ENCODE data around the gene ANKH.
"Not testable (repeated sequence)": the region's sequence is repeated elsewhere in the genome, so short reads cannot be mapped to it uniquely, and the experiment has no call there.

The ANKH gene

GRCh38 chr5:14871214-14872069 is at the start of gene ANKH:
Gene ANKH, minus strand, starts transcription at chr5:14871778. Its CDS starts 331 bp downstream, at chr5:14871447.
- peak; percentile 81 to 85 for DNase-seq

GRCh38 chr5:14920121-14920520 is 48.5 kb upstream of the ANKH start:
- DNase-seq: no peak

- DNase-seq: not testable (repeated sequence)
These were observed 47.5 kb upstream of the ANKH start for GRCh38 chr5:14919106-14919505.

- DNase-seq: no peak
These were observed 46.1 kb upstream of the ANKH start for GRCh38 chr5:14917719-14918118.

- DNase-seq: no peak
These were observed 43.8 kb upstream of the ANKH start for GRCh38 chr5:14915291-14915952.

GRCh38 chr5:14914623-14915260 is 43.2 kb upstream of the ANKH start:
- DNase-seq: no peak

- DNase-seq: no peak
These were observed 42.6 kb upstream of the ANKH start for GRCh38 chr5:14914193-14914592.

- no peak for DNase-seq
These were observed 41.5 kb upstream of the ANKH start for GRCh38 chr5:14913096-14913495.

- DNase-seq: no peak
These were observed 40.6 kb upstream of the ANKH start for GRCh38 chr5:14912206-14912605.

- no peak for DNase-seq
These were observed 37.8 kb upstream of the ANKH start for GRCh38 chr5:14909369-14909768.

- DNase-seq: no peak
These were observed 36.6 kb upstream of the ANKH start for GRCh38 chr5:14908172-14908571.

- DNase-seq: no peak
These were observed 35.0 kb upstream of the ANKH start for GRCh38 chr5:14906628-14907027.

- DNase-seq: no peak
These were observed 31.4 kb upstream of the ANKH start for GRCh38 chr5:14902826-14903560.

GRCh38 chr5:14901462-14902051 is 30.0 kb upstream of the ANKH start:
- DNase-seq: no peak

GRCh38 chr5:14900693-14901461 is 29.3 kb upstream of the ANKH start:
- DNase-seq: no peak

- DNase-seq: no peak
These were observed 24.6 kb upstream of the ANKH start for GRCh38 chr5:14896131-14896530.

- DNase-seq: no peak
These were observed 23.7 kb upstream of the ANKH start for GRCh38 chr5:14895301-14895700.

GRCh38 chr5:14894748-14895147 is 23.2 kb upstream of the ANKH start:
- no peak for DNase-seq

GRCh38 chr5:14893381-14893780 is 21.8 kb upstream of the ANKH start:
- DNase-seq: no peak

GRCh38 chr5:14890846-14891245 is 19.3 kb upstream of the ANKH start:
- no peak for DNase-seq

GRCh38 chr5:14884062-14884612 is 12.6 kb upstream of the ANKH start:
- no peak for DNase-seq
